ENCODE measurements around the gene TOP2B. TPM values are rescaled to one million over a fixed set of nuclear protein-coding genes. Genes with fewer than 3 reads are reported as not detected.

The TOP2B gene
- total RNA-seq, 1 experiment from 2014 or later, result 181 TPM

DNA sequence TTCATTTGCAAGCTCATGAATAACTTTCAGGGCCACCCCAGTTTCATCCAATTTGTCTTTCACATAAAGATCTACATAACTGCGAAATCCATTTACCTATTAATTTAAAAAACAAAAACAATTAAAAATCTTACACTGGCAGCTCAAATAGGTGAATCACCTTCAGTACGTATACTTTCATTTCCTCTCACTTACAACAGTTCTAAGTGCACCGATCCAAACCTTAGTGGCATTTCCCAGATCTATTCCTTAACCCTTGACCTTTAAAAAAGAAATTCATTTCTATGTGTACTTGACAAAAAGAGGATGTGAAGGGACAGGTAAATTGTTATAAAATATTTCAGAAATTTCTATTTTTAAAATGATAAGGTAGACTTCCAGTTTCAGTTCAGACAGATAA lies 30.8 kb downstream of the TOP2B start:
- Histone ChIP-seq H2AFZ (ENCODE audit: low read length) (no peak overlapping the region), H3K4ac (ENCODE audit: low read depth, low read length) (no peak overlapping the region), H3K4me1 (ENCODE audit: insufficient read depth, low read length) (no peaks in the 10 kb centered on the region), H2BK5ac (ENCODE audit: insufficient read length, low read length) (no peak overlapping the region), H2BK12ac (ENCODE audit: insufficient read length, low read depth, low read length) (no peak overlapping the region), H4K8ac (replicated peaks; ENCODE audit: insufficient read length, low read depth, low read length) (no peak overlapping the region), H3K9ac (ENCODE audit: extremely low read depth, insufficient read length, low read length) (no peak overlapping the region), H3K79me2 (ENCODE audit: insufficient read depth, low read length) (no peaks in the 10 kb centered on the region), H2BK120ac (ENCODE audit: low read depth, low read length, poor library complexity, severe bottlenecking) (no peak overlapping the region), H2AK5ac (ENCODE audit: insufficient read length, low read length) (no peak overlapping the region), H3K14ac (ENCODE audit: insufficient read depth, low read length) (no peak overlapping the region), H4K5ac (ENCODE audit: insufficient read length, low read depth, low read length) (no peak overlapping the region), H3K27ac (ENCODE audit: insufficient read length, low read depth, low read length) (no peak overlapping the region), H4K91ac (ENCODE audit: insufficient read length, low read depth, low read length) (no peak overlapping the region), H3K56ac (ENCODE audit: insufficient read length, low read depth, low read length) (no peak overlapping the region), H3K79me1 (ENCODE audit: insufficient read depth, low read depth, low read length, poor library complexity, severe bottlenecking) (no peaks in the 10 kb centered on the region), H3K23me2 (ENCODE audit: insufficient read length, low read depth, low read length, poor library complexity, severe bottlenecking) (no peaks in the 10 kb centered on the region), H2BK20ac (ENCODE audit: low read depth, low read length, poor library complexity, severe bottlenecking) (no peak overlapping the region), H3K18ac (ENCODE audit: insufficient read length, low read depth, low read length) (no peak overlapping the region), H3K9me3 (ENCODE audit: control insufficient read depth, low read depth, low read length) (no peaks in the 10 kb centered on the region), H3K4me2 (ENCODE audit: insufficient read depth, insufficient read length, low read length) (no peak overlapping the region), H3T11ph (ENCODE audit: low read length) (no peak overlapping the region), H3K27me3 (ENCODE audit: insufficient read depth, low read length) (no peaks in the 10 kb centered on the region), H4K20me1 (ENCODE audit: control insufficient read depth, insufficient read depth, insufficient read length) (no peaks in the 10 kb centered on the region), H3K23ac (ENCODE audit: insufficient read length, low read depth, low read length) (no peak overlapping the region), H2BK15ac (ENCODE audit: low read depth, low read length) (no peak overlapping the region)
- H3K4me1 Mint-ChIP-seq, result peaks cover 0 to 2% of the 10 kb centered on the region in 2 experiments; a peak in 1 of 4 replicates
- no peak overlapping the region for H3K27ac Mint-ChIP-seq
- no peak for DNase-seq
- H3K27me3 Mint-ChIP-seq (ENCODE audit: low read depth), result no peaks in the 10 kb centered on the region
- H3K4me3 Mint-ChIP-seq, result no peak overlapping the region
- no peaks in the 10 kb centered on the region for H3K9me3 Mint-ChIP-seq
- H3K36me3 Mint-ChIP-seq (ENCODE audit: insufficient read depth in 1 of 3, low read depth in 3 of 3), result peaks cover 17 to 75% (median 66%) of the 10 kb centered on the region in 3 experiments; a peak in 6 of 7 replicates
- 100% methylated on average over 2 of the region's 3 CpGs for WGBS (ENCODE audit: extremely low coverage, insufficient read length, low lambda C conversion rate)
- TF ChIP-seq, protein P1, sequence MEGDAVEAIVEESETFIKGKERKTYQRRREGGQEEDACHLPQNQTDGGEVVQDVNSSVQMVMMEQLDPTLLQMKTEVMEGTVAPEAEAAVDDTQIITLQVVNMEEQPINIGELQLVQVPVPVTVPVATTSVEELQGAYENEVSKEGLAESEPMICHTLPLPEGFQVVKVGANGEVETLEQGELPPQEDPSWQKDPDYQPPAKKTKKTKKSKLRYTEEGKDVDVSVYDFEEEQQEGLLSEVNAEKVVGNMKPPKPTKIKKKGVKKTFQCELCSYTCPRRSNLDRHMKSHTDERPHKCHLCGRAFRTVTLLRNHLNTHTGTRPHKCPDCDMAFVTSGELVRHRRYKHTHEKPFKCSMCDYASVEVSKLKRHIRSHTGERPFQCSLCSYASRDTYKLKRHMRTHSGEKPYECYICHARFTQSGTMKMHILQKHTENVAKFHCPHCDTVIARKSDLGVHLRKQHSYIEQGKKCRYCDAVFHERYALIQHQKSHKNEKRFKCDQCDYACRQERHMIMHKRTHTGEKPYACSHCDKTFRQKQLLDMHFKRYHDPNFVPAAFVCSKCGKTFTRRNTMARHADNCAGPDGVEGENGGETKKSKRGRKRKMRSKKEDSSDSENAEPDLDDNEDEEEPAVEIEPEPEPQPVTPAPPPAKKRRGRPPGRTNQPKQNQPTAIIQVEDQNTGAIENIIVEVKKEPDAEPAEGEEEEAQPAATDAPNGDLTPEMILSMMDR (conservative IDR thresholded peaks at IDR 0.05), result no peak
